SJSA1 (cell line): ENCODE results near the gene DPAGT1. TPM values are rescaled to one million over a fixed set of nuclear protein-coding genes. Genes with fewer than 3 reads are reported as not detected.

Source experiments
- DNase-seq, 2 experiments: peaks; one replicate each; pipeline ENCODE4 v3.0.0-alpha.2; 2015 to 2020; ENCODE audit warnings: low spot score in 2 of 2, low read depth in 1 of 2
- H3K27ac ChIP-seq: fragments of 250-450 bp; sonication (Bioruptor Pico); 2 replicates; pipeline ENCODE4 v1.5.1; 2020; ENCODE audit warnings: mild to moderate bottlenecking, moderate library complexity
- H3K27me3 ChIP-seq: fragments of 250-450 bp; sonication (Bioruptor Pico); replicated peaks from 2 replicates; pipeline ENCODE4 v1.5.1; 2020; ENCODE audit warnings: mild to moderate bottlenecking, moderate library complexity
- H3K36me3 ChIP-seq: fragments of 250-450 bp; sonication (Bioruptor Pico); 2 replicates; pipeline ENCODE4 v1.5.1; 2020; ENCODE audit warnings: mild to moderate bottlenecking
- H3K4me1 ChIP-seq: fragments of 250-450 bp; sonication (Bioruptor Pico); replicated peaks from 2 replicates; pipeline ENCODE4 v1.6.1; 2021; ENCODE audit warnings: mild to moderate bottlenecking
- H3K4me3 ChIP-seq: fragments of 250-450 bp; sonication (Bioruptor Pico); 2 replicates; pipeline ENCODE4 v1.5.1; 2020; ENCODE audit warnings: mild to moderate bottlenecking
- H3K9me3 ChIP-seq: fragments of 250-450 bp; sonication (Bioruptor Pico); replicated peaks from 2 replicates; pipeline ENCODE4 v1.5.1; 2020; ENCODE audit warnings: mild to moderate bottlenecking
- total RNA-seq: library from RNA; depleted of rRNA; stranded (reverse); fragments of >200 nt; shearing (Covaris generic); gene quantifications from 2 replicates; pipeline ENCODE4 v1.2.3, GENCODE V29; 2014

Gene DPAGT1
- total RNA-seq, 1 experiment from 2014 or later: 9.7 TPM

DNA sequence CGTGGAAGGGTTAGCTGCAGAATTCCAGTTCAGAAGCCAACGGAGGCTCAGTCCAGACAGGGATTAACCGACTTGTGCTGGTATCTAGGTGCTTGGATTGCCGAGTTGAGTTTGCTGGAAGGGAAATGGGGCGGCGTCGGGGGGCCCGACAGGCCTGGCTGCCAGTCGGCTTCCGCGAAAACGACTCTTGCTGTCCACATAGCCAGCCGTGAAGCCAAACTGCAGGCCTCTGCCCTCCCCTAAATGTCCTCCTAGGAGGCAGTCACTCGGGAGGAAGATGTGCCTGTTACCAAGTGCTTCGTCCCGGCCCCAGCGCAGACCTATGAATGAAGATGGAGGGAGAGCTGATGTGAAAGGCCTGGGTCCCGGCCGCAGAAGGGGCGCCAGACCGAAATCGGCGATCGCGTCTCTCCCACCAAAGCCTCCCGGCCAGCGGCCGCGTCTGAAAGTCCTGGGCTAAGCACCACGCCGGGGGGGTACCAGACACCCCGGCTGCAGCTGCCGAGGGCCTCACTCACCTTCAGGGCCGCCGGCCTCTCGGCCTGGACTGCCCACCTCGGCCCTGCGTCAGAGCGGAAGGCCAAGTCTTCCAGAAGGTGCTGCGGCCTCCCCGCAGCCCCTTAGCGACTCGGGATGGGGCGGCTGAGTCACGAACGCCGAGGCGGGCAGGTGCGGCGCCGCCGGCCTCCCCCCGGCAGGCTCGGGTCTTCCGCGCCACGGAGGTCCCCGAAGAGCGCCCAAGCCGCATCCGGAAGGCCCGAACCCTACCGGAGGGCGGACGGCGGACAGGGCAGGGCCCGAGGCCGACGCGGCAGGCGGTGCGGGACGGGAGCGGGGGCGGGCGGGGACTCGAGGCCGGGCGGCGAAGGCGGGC lies 7.5 kb downstream of the DPAGT1 start:
- no peak for DNase-seq
- Histone ChIP-seq H3K27ac (peak overlapping the region; percentile 83), H3K27me3 (no peaks in the 10 kb centered on the region), H3K4me1 (peaks cover 14% of the 10 kb centered on the region), H3K9me3 (no peaks in the 10 kb centered on the region), H3K36me3 (peaks cover 53% of the 10 kb centered on the region), H3K4me3 (peak overlapping the region; percentile 92)

DNA sequence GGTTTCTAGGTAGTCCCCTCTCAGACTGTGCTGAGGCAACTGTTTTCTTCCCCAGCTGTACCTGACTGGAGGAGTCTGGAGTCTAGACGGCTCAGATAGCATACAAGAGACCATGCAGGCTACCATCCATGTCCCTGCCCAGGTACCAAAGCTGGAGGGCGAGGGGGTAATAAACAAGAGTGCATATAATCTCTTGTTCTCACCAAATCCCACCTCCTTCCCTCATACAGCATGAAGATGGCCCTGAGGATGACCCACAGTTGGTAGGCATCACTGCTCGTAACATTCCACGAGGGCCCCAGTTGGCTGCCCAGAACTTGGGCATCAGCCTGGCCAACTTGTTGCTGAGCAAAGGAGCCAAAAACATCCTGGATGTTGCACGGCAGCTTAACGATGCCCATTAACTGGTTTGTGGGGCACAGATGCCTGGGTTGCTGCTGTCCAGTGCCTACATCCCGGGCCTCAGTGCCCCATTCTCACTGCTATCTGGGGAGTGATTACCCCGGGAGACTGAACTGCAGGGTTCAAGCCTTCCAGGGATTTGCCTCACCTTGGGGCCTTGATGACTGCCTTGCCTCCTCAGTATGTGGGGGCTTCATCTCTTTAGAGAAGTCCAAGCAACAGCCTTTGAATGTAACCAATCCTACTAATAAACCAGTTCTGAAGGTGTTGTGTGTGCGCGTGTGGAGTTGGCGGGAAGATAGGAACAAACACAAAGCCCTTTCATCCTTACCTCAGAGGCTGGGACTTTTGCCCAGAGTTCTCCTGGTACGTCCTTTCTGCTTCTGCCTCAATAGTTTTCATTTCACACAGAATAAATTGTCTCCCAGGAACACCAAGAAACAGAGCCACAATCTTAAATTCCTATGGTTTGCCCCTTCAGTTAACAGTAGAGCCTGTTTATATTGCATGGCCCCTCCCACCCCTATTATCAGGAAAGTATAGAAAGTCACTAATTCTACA lies 8.5 kb downstream of the DPAGT1 start:
- DNase-seq: no peak
- H3K27me3 ChIP-seq: no peaks in the 10 kb centered on the region
- H3K9me3 ChIP-seq: no peaks in the 10 kb centered on the region
- H3K27ac ChIP-seq: no peak overlapping the region
- H3K4me3 ChIP-seq: peak overlapping the region; percentile 92
- H3K36me3 ChIP-seq: peaks cover 49% of the 10 kb centered on the region
- H3K4me1 ChIP-seq: peaks cover 14% of the 10 kb centered on the region

DNA sequence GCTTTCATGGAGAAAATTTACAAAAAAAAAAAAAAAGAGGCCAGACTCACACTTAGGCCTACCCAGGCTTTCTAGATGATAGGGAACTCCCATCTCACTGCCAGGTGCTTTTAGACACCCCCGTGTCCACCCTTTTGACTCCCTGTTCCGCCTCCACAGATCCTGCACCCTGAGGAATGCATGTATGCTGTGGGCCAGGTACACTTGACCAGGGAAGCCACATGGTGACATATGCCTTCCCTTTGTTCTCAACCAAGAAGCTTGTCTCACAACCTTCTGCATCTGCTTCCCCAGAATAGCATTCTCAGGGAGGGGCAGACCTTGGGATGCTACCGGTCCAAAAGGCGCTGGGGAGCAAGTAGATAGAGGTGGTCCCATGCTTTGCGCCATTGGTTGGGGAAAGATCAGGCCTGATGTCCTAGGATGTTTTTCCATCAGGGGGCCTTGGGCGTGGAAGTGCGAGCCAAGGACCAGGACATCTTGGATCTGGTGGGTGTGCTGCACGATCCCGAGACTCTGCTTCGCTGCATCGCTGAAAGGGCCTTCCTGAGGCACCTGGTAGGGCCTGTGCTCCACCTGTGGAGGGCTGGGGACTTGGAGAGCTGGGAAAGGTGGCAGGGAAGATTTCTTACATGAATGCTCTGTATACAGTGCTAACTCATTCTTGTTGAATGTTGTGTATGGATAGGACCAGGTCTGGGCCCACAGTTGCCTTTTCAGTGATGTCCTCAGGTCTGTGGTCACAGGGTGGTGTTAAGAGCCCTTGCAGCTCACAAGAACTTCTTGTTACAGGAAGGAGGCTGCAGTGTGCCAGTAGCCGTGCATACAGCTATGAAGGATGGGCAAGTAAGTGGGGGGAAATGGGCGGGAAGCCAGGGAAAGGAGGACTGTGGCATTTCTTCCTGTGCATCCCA lies 9.4 kb downstream of the DPAGT1 start:
- no peak for DNase-seq
- H3K9me3 ChIP-seq: no peaks in the 10 kb centered on the region
- H3K27me3 ChIP-seq: no peaks in the 10 kb centered on the region
- H3K36me3 ChIP-seq: peaks cover 42% of the 10 kb centered on the region
- H3K27ac ChIP-seq: no peak overlapping the region
- peak overlapping the region; percentile 92 for H3K4me3 ChIP-seq
- H3K4me1 ChIP-seq: peaks cover 14% of the 10 kb centered on the region

DNA sequence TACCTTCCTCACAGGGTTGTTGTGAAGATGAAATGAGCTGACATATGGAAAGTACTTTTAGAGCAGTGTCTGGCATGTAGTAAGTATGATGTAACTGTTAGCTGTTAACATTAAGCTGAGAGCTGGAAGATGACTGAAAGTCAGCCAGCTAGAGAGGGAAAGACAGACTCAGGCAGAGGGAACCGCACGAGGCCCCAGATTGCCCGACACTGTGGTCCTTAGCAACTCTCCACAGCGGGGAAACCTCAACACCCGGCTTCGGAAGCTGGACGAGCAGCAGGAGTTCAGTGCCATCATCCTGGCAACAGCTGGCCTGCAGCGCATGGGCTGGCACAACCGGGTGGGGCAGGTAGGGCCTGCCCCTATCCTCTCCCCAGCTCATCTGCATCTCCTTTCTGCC lies 10.5 kb downstream of the DPAGT1 start:
- Histone ChIP-seq H3K4me1 (peaks cover 14% of the 10 kb centered on the region), H3K27me3 (no peaks in the 10 kb centered on the region), H3K36me3 (peaks cover 42% of the 10 kb centered on the region), H3K4me3 (no peak overlapping the region), H3K27ac (no peak overlapping the region), H3K9me3 (no peaks in the 10 kb centered on the region)
- no peak for DNase-seq

GRCh38 chr11:119089319-119089718 lies 12.3 kb downstream of the DPAGT1 start:
- Histone ChIP-seq H3K27me3 (no peaks in the 10 kb centered on the region), H3K36me3 (peaks cover 31% of the 10 kb centered on the region), H3K4me1 (peaks cover 12% of the 10 kb centered on the region), H3K27ac (no peak overlapping the region), H3K4me3 (no peak overlapping the region), H3K9me3 (no peaks in the 10 kb centered on the region)
- DNase-seq: no peak

- no peaks in the 10 kb centered on the region for H3K9me3 ChIP-seq
- no peak overlapping the region for H3K27ac ChIP-seq
- no peak for DNase-seq
- H3K27me3 ChIP-seq: no peaks in the 10 kb centered on the region
- peaks cover 13% of the 10 kb centered on the region for H3K4me1 ChIP-seq
- no peak overlapping the region for H3K4me3 ChIP-seq
- peaks cover 22% of the 10 kb centered on the region for H3K36me3 ChIP-seq
These were observed 13.2 kb downstream of the DPAGT1 start for GRCh38 chr11:119088406-119088805.

DNA sequence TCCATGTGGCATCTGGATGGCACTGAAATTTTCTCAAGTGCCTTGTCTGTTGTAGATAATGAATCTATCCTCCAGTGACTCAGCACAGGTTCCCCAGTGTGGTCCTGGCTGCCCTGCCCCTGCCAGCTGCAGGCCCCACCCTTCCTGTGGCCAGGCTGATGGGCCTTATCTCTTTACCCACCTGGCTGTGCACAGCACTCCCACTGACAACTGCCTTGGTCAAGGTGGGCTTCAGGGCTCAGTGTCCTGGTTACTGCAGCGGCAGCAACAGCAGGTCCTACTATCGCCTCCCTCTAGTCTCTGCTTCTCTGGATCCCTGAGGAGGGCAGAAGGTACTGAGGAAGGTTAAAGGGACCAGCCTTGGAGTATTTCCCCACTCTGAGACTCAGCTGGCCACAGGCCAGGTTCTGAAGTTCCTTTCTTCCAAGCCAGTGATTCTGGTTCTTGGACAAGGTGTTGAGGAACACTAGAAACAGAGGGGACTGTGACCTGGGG lies 13.9 kb downstream of the DPAGT1 start:
- Histone ChIP-seq H3K27ac (no peak overlapping the region), H3K4me1 (peaks cover 8% of the 10 kb centered on the region), H3K36me3 (peaks cover 16% of the 10 kb centered on the region), H3K9me3 (no peaks in the 10 kb centered on the region), H3K27me3 (no peaks in the 10 kb centered on the region), H3K4me3 (no peak overlapping the region)
- DNase-seq: no peak

- Histone ChIP-seq H3K9me3 (no peaks in the 10 kb centered on the region), H3K4me1 (peaks cover 4% of the 10 kb centered on the region), H3K27me3 (no peaks in the 10 kb centered on the region), H3K27ac (no peak overlapping the region), H3K36me3 (peaks cover 9% of the 10 kb centered on the region), H3K4me3 (no peak overlapping the region)
- DNase-seq: no peak
These were observed 14.5 kb downstream of the DPAGT1 start for GRCh38 chr11:119087123-119087522.

- Histone ChIP-seq H3K9me3 (no peaks in the 10 kb centered on the region), H3K27me3 (no peaks in the 10 kb centered on the region), H3K36me3 (no peaks in the 10 kb centered on the region), H3K4me3 (peak overlapping the region; percentile 87), H3K4me1 (peaks cover 4% of the 10 kb centered on the region), H3K27ac (no peak overlapping the region)
- no peak for DNase-seq
These were observed 16.2 kb downstream of the DPAGT1 start for GRCh38 chr11:119085437-119085847.

DNA sequence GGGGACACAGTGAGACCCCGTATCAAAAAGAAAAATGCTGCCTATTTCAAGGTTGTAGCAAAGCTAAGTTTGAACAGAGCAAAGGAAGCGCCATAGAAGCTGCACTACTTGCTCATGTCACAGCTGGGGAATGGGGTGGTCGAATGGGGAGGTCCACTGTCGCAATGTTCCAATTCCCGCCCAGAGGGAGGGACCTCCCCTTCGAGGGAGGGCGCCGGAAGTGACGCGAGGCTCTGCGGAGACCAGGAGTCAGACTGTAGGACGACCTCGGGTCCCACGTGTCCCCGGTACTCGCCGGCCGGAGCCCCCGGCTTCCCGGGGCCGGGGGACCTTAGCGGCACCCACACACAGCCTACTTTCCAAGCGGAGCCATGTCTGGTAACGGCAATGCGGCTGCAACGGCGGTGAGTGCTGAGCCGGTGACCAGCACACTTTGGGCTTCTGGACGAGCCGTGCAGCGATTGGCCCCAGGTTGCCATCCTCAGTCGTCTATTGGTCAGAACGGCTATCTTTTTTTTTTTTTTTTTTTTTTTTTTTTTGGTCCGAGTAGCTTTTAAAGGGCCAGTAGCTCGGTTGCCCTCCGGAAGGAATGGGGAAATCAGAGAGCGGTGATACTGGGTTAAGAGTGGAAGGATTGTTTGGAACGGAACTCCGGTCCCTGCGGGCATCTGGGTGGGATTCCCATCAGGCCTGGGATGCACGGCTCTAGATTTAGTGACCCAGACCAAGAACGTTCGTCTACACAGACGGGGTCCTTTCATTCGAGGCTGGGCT lies 16.8 kb downstream of the DPAGT1 start, which contains the start of gene HMBS:
TSS of gene HMBS (plus strand) at position 219 of the 774 bp plus-strand sequence. CDS start at position 372, 153 bp downstream.
- H3K4me3 ChIP-seq: peak within 1 kb of the TSS; percentile 87
- DNase-seq: peak; percentile 82 to 94
- no peaks in the 10 kb centered on the region for H3K36me3 ChIP-seq
- peak within 1 kb of the TSS; percentile 82 for H3K27ac ChIP-seq
- H3K4me1 ChIP-seq: peaks cover 4% of the 10 kb centered on the region
- H3K9me3 ChIP-seq: no peaks in the 10 kb centered on the region
- no peaks in the 10 kb centered on the region for H3K27me3 ChIP-seq

GRCh38 chr11:119081682-119082260 lies 19.9 kb downstream of the DPAGT1 start:
- H3K27me3 ChIP-seq: no peaks in the 10 kb centered on the region
- H3K4me1 ChIP-seq: peaks cover 4% of the 10 kb centered on the region
- no peak overlapping the region for H3K27ac ChIP-seq
- DNase-seq: no peak
- H3K4me3 ChIP-seq: no peak overlapping the region
- H3K9me3 ChIP-seq: no peaks in the 10 kb centered on the region
- H3K36me3 ChIP-seq: peaks cover 8% of the 10 kb centered on the region
